ENCODE measurements around the gene LINGO4.

The LINGO4 gene

GRCh38 chr1:151835596-151835995 lies 30.4 kb upstream of the LINGO4 start:
- no peak overlapping the region for H3K4me3 ChIP-seq (ENCODE audit: control insufficient read depth, low read depth, low read length)
- DNase-seq (ENCODE audit: low read depth): no peak
- no peak for TF ChIP-seq CTCF (IDR thresholded peaks at IDR 0.05; ENCODE audit: control insufficient read depth, insufficient read depth, low read depth, low read length, missing control alignments)

DNA sequence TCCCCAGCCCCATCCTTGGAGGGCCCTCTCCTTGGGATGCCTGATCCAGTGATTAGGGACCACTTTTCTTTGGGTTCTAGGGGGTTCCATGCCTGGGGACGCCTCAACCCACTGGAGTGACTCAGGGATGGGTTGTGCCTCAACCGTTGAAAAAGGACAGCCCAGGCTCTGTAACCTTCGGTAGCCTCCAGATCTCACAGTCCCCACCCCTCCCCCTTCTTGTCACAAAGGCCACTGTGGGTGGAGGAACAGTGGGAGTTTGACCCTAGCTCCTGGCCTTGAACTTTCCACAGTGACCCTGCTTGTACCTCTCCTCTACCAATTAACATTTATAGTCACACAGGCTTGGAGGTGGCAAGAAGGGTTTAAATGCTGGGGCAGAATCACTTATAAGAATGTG lies 29.0 kb upstream of the LINGO4 start:
- TF ChIP-seq CTCF (IDR thresholded peaks at IDR 0.05; ENCODE audit: control insufficient read depth, insufficient read depth, low read depth, low read length, missing control alignments): no peak
- no peak overlapping the region for H3K4me3 ChIP-seq (ENCODE audit: control insufficient read depth, low read depth, low read length)
- DNase-seq (ENCODE audit: low read depth): no peak

GRCh38 chr1:151833172-151833900 lies 28.1 kb upstream of the LINGO4 start:
- H3K4me3 ChIP-seq (ENCODE audit: control insufficient read depth, low read depth, low read length): no peak overlapping the region
- no peak for TF ChIP-seq CTCF (IDR thresholded peaks at IDR 0.05; ENCODE audit: control insufficient read depth, insufficient read depth, low read depth, low read length, missing control alignments)
- no peak for DNase-seq (ENCODE audit: low read depth)

GRCh38 chr1:151832318-151832980 lies 27.2 kb upstream of the LINGO4 start:
- no peak overlapping the region for H3K4me3 ChIP-seq (ENCODE audit: control insufficient read depth, low read depth, low read length)
- TF ChIP-seq CTCF (IDR thresholded peaks at IDR 0.05; ENCODE audit: control insufficient read depth, insufficient read depth, low read depth, low read length, missing control alignments): no peak
- peak; percentile 31 for DNase-seq (ENCODE audit: low read depth)

DNA sequence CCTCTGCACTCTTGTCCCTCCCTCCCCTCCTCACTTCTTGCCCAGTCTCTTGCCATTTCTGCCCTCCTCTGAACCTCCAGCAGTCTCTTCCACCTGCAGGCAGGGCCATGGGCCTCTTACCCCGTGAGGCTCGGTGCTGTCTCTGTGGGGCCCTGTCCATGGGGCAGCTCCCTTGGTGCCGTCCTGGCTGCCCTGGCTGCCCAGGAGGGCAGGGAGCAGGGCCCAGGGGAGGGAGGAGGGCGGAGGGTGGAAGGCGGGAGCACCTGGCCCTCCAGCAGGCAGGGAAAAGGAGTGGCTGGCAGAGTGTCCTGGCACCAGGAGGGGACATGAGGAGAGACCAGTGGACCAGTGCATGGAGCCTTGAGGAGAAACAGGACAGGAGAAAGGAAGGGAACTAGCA lies 26.4 kb upstream of the LINGO4 start, which contains the start of gene RORC:
RORC (minus strand) TSS at position 198 of the 400 bp plus-strand sequence; CDS start at position 160, 38 bp downstream.
- DNase-seq (ENCODE audit: low read depth): no peak
- TF ChIP-seq CTCF (IDR thresholded peaks at IDR 0.05; ENCODE audit: control insufficient read depth, insufficient read depth, low read depth, low read length, missing control alignments): no peak
- H3K4me3 ChIP-seq (ENCODE audit: control insufficient read depth, low read depth, low read length): no peak within 1 kb of the TSS

DNA sequence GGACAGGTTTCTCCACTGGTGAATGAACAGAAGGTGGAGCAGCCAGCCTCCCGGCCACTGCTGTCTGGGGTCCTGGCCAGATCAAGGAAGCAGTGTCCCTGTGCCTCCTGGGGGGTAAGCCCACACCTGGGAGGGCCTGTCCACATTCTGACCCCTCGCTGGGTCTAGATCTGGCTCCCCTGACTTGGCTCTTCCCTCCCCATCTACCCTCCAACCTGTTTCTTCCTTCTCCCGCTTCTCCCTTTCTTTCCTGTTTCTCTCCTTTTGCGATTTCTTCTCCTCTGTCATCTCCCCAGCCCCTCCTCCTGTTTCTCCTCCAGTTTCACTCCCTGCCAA lies 26.0 kb upstream of the LINGO4 start:
- no peak overlapping the region for H3K4me3 ChIP-seq (ENCODE audit: control insufficient read depth, low read depth, low read length)
- no peak for TF ChIP-seq CTCF (IDR thresholded peaks at IDR 0.05; ENCODE audit: control insufficient read depth, insufficient read depth, low read depth, low read length, missing control alignments)
- DNase-seq (ENCODE audit: low read depth): no peak

Measured in AG09309 (cell line).